Tibial artery (tissue), 4 donors: ENCODE measurements around the gene DHX58.

Experiments
- DNase-seq, 2 donors: peaks; one replicate each; pipeline ENCODE4 v3.0.0-alpha.2; 2019
- H3K27ac ChIP-seq, 2 donors: fragments of 200-600 bp; sonication (generic) in 1 of 2; 1 replicate in 1 of 2; 2 replicates in 1 of 2; pipeline ENCODE4 v1.5.1; 2018 to 2019; ENCODE audit warnings: mild to moderate bottlenecking in 1 of 2
- H3K27me3 ChIP-seq, 2 donors: fragments of 200-600 bp; sonication (generic) in 1 of 2; one replicate each; pipeline versions ENCODE4 v1.5.1 to v1.6.0; 2016 to 2019
- H3K36me3 ChIP-seq, 3 donors: fragments of 200-600 bp; sonication (generic) in 2 of 3; one replicate each; pipeline ENCODE4 v1.5.1; 2016 to 2019; ENCODE audit warnings: mild to moderate bottlenecking in 2 of 3
- H3K4me1 ChIP-seq, 4 donors: fragments of 200-600 bp; sonication (generic) in 2 of 4; 1 replicate in 3 of 4; 2 replicates in 1 of 4; pipeline ENCODE4 v1.5.1; 2016 to 2019
- H3K4me3 ChIP-seq, 2 donors: fragments of 200-600 bp; sonication (generic) in 1 of 2; 1 replicate in 1 of 2; 2 replicates in 1 of 2; pipeline ENCODE4 v1.5.1; 2018 to 2019; ENCODE audit warnings: mild to moderate bottlenecking in 2 of 2
- H3K9me3 ChIP-seq, 3 donors: fragments of 200-600 bp; sonication (generic) in 1 of 3; one replicate each; pipeline ENCODE4 v1.5.1; 2016 to 2019
- intact Hi-C: fragments of 100-400 bp; cut with DNase I; formaldehyde crosslinking; loops from one replicate; pipeline ENCODE4 v1.15.0; 2023; ENCODE audit warnings: low total_unique reads
- TF ChIP-seq, protein P1 (sequence below), 2 experiments: fragments of 200-600 bp in 1 of 2; fragments of 450-650 bp in 1 of 2; IDR thresholded peaks; one replicate each; pipeline ENCODE4 v1.5.1; 2017 to 2019; ENCODE audit warnings: antibody characterized with exemption in 2 of 2, mild to moderate bottlenecking in 1 of 2, moderate library complexity in 1 of 2

The DHX58 gene

GRCh38 chr17:42136654-42137051 is 24.1 kb upstream of the DHX58 start:
- Histone ChIP-seq H3K4me3 (no peak overlapping the region), H3K36me3 (peaks cover 4 to 19% (median 7%) of the 10 kb centered on the region in 3 donors), H3K9me3 (no peaks in the 10 kb centered on the region), H3K27ac (no peak overlapping the region), H3K27me3 (no peaks in the 10 kb centered on the region), H3K4me1 (peaks cover 0 to 69% (median 39%) of the 10 kb centered on the region in 4 donors)
- DNase-seq, result no peak
- TF ChIP-seq, protein P1, sequence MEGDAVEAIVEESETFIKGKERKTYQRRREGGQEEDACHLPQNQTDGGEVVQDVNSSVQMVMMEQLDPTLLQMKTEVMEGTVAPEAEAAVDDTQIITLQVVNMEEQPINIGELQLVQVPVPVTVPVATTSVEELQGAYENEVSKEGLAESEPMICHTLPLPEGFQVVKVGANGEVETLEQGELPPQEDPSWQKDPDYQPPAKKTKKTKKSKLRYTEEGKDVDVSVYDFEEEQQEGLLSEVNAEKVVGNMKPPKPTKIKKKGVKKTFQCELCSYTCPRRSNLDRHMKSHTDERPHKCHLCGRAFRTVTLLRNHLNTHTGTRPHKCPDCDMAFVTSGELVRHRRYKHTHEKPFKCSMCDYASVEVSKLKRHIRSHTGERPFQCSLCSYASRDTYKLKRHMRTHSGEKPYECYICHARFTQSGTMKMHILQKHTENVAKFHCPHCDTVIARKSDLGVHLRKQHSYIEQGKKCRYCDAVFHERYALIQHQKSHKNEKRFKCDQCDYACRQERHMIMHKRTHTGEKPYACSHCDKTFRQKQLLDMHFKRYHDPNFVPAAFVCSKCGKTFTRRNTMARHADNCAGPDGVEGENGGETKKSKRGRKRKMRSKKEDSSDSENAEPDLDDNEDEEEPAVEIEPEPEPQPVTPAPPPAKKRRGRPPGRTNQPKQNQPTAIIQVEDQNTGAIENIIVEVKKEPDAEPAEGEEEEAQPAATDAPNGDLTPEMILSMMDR (IDR thresholded peaks at IDR 0.05), result no peak
- intact Hi-C loops, result no loop called here

GRCh38 chr17:42135664-42136653 is 23.4 kb upstream of the DHX58 start:
- H3K9me3 ChIP-seq, result no peaks in the 10 kb centered on the region
- no peaks in the 10 kb centered on the region for H3K27me3 ChIP-seq
- H3K4me3 ChIP-seq, result no peak overlapping the region
- intact Hi-C loops, result no loop called here
- TF ChIP-seq, protein P1 (IDR thresholded peaks at IDR 0.05), result no peak
- H3K4me1 ChIP-seq, result peaks cover 0 to 66% (median 38%) of the 10 kb centered on the region in 4 donors
- H3K36me3 ChIP-seq, result peaks cover 0 to 12% (median 7%) of the 10 kb centered on the region in 3 donors
- H3K27ac ChIP-seq, result no peak overlapping the region
- DNase-seq, result peak; percentile 59 to 78

DNA sequence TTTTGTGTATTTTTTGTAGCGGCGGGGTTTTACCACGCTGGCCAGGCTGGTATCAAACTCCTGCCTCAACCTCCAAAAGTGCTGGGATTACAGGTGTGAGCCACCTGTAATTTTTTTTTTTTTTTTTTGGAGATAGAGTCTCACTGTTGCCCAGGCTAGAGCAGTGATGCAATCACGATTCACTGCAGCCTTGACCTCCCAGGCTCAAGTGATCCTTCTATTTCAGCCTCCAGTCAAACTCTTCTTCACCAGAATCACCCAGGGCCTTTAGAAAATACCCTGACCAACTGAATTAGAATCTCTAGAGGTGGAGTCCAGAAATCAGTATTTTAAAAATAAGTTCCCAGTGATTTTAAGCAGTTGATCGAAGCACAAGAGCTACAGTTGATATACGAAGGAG is 22.6 kb upstream of the DHX58 start:
- peaks cover 5 to 10% (median 9%) of the 10 kb centered on the region in 3 donors for H3K36me3 ChIP-seq
- H3K27ac ChIP-seq, result no peak overlapping the region
- no peak overlapping the region for H3K4me3 ChIP-seq
- DNase-seq, result no peak
- TF ChIP-seq, protein P1 (IDR thresholded peaks at IDR 0.05), result no peak
- H3K27me3 ChIP-seq, result no peaks in the 10 kb centered on the region
- intact Hi-C loops, result no loop called here
- H3K4me1 ChIP-seq, result peaks cover 0 to 71% (median 38%) of the 10 kb centered on the region in 4 donors
- H3K9me3 ChIP-seq, result no peaks in the 10 kb centered on the region

DNA sequence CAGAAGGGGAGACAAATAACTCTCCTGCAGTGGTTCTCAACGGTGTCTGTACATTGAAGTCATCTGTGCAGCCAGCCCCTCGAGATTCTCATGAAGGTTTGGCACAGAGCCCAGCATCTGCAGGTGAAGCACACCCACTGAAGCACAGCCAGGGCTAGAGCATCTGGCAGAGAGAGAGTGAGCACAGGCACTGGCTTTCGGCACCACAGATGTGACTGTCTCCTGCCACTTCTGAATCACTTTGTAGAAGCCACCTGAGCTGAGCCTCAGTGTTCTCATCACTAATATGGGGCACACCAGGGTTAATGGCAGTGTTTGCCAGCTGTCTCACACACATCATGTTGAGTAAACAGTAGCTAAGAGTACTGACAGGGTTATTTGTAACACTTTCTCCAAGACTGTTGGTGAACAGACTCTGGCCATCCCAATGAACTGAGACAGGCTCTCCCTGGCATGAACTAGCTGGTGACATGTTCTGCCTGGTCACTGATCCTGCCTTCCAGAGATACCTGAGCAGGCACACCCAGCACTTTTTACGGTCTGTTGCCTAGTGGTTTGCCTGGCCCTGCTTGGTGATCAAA is 21.0 kb upstream of the DHX58 start:
- H3K9me3 ChIP-seq, result no peaks in the 10 kb centered on the region
- no peak for DNase-seq
- intact Hi-C loops, result no loop called here
- no peaks in the 10 kb centered on the region for H3K27me3 ChIP-seq
- peaks cover 0 to 55% (median 29%) of the 10 kb centered on the region in 4 donors for H3K4me1 ChIP-seq
- peaks cover 21 to 26% (median 25%) of the 10 kb centered on the region in 3 donors for H3K36me3 ChIP-seq
- no peak overlapping the region for H3K4me3 ChIP-seq
- TF ChIP-seq, protein P1 (IDR thresholded peaks at IDR 0.05), result no peak
- H3K27ac ChIP-seq, result no peak overlapping the region

GRCh38 chr17:42132941-42133340 is 20.4 kb upstream of the DHX58 start:
- H3K9me3 ChIP-seq, result no peaks in the 10 kb centered on the region
- peaks cover 27 to 32% (median 31%) of the 10 kb centered on the region in 3 donors for H3K36me3 ChIP-seq
- peak; percentile 66 to 77 for DNase-seq
- H3K27me3 ChIP-seq, result no peaks in the 10 kb centered on the region
- TF ChIP-seq, protein P1 (IDR thresholded peaks at IDR 0.05), result no peak
- peaks cover 0 to 54% (median 26%) of the 10 kb centered on the region in 4 donors for H3K4me1 ChIP-seq
- H3K27ac ChIP-seq, result no peak overlapping the region
- no peak overlapping the region for H3K4me3 ChIP-seq
- intact Hi-C loops, result no loop called here
